Measurements from ENCODE around the gene ELANE. TPM values are rescaled to one million over a fixed set of nuclear protein-coding genes. Genes with fewer than 3 reads are reported as not detected.

Gene ELANE
- polyA plus RNA-seq, 4 donors = 0.34 to 0.87 (median 0.40) TPM

DNA sequence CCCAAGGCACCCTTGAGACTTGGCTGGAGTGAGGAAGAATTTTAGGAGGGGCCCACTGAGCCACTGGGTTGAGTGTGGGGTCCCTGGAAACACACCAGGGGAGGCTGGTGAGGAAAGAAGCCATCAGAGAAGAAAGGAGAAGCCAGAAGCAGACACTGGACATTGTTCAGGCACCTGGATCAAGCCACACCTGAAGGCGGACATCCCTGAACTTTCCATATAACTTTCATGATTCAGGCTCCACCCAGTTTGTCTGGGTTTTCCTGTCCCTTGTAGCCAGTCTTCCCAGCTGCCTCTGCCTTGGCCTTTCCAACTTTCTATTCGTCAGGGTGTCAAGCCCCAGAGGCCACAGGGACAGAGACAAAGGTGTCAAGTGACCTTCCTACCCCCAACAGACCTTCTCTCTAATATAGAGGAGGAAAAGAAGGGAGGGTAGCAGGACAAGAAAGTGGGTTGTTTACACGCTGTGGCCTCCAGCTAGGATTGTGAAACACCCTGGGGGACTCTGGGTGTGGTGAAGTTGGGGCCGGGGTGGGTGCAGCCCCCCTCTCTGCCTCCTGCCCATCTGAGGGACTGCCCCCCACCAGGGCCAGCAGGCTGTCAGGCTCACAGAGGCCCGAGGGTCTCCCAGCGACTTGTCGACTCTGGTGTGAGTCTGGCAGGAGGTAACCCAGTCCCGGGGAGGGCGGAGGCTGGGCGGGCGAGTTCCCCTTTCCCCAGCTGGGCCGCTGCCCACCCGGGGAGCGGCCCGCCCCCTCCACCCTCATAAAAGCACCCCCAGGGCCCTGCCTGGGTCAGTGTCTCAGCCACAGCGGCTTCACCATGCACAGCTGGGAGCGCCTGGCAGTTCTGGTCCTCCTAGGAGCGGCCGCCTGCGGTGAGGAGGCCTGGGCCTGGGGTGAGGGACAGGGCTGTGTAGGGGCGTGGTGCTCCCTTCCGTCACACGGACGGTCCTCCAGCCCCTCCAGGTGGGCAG, 7.1 kb downstream of the ELANE start, which contains the start of gene CFD:
Gene CFD, plus strand, starts transcription at position 797 of the 976 bp plus-strand sequence. Its CDS starts 26 bp downstream, at position 823.
- DNase-seq (ENCODE audit: low read depth in 4 of 4, low spot score in 2 of 4) = no peak

- no peak for DNase-seq (ENCODE audit: low read depth in 4 of 4, low spot score in 2 of 4)
Observed at GRCh38 chr19:861141-861755, 9.1 kb downstream of the ELANE start.

GRCh38 chr19:861756-862580, 9.9 kb downstream of the ELANE start:
- DNase-seq (ENCODE audit: low read depth in 4 of 4, low spot score in 2 of 4) = no peak

GRCh38 chr19:862581-863314, 10.6 kb downstream of the ELANE start:
- DNase-seq (ENCODE audit: low read depth in 4 of 4, low spot score in 2 of 4) = no peak

GRCh38 chr19:863315-863620, 11.2 kb downstream of the ELANE start:
- no peak for DNase-seq (ENCODE audit: low read depth in 4 of 4, low spot score in 2 of 4)

DNA sequence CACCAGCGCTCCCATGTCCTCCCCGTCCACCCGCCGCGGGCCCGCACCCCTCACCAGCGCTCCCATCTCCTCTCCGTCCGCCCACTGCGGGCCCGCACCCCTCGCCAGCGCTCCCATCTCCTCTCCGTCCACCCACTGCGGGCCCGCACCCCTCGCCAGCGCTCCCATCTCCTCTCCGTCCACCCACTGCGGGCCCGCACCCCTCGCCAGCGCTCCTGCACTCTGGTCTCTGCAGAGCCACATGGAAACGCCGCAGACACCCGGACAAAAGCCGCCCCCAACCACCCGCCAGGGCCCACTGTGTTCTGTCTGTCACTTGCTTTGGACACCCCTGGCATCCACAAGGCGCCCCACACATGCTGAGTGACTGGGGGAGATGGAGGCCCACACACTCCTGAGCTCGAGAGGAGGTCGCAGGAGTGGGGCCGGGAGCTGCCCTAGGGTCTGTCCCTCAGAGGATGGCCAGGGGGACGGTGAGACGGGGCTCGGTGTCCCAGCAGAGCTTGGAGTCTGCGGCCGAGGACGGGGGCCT, 14.7 kb downstream of the ELANE start:
- DNase-seq (ENCODE audit: low read depth in 4 of 4, low spot score in 2 of 4) = no peak

GRCh38 chr19:867301-867793, 15.2 kb downstream of the ELANE start:
- no peak for DNase-seq (ENCODE audit: low read depth in 4 of 4, low spot score in 2 of 4)

DNA sequence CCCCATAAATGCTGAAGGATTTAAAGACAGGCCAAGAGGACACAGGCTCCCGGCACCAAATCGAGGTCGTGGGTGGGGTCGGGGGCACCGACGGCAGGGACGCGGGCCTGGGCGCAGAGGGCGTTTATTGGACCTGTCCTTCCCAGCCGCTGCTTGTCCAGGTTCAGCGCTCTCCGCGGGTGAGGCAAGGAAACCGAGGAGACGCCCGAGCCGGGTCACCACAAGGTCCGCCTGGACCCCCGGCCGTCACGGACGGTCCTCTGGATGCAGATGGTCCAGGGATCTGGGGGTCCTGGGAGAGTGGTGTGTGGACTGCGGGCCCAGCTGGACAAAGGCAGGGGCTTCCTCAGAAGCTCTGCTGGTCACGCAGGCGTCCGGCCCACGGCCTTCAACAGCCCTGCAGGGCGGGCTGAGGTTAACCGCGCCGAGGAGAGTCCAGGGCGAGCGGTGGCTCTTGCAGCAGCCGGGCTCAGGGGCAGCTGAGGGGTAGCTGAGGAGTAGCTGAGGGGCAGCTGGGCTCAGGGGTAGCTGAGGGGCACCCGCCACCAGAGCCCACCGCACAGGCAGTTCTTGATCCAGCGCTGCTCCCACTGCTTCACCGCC, 15.9 kb downstream of the ELANE start:
- DNase-seq (ENCODE audit: low read depth in 4 of 4, low spot score in 2 of 4) = no peak

DNA sequence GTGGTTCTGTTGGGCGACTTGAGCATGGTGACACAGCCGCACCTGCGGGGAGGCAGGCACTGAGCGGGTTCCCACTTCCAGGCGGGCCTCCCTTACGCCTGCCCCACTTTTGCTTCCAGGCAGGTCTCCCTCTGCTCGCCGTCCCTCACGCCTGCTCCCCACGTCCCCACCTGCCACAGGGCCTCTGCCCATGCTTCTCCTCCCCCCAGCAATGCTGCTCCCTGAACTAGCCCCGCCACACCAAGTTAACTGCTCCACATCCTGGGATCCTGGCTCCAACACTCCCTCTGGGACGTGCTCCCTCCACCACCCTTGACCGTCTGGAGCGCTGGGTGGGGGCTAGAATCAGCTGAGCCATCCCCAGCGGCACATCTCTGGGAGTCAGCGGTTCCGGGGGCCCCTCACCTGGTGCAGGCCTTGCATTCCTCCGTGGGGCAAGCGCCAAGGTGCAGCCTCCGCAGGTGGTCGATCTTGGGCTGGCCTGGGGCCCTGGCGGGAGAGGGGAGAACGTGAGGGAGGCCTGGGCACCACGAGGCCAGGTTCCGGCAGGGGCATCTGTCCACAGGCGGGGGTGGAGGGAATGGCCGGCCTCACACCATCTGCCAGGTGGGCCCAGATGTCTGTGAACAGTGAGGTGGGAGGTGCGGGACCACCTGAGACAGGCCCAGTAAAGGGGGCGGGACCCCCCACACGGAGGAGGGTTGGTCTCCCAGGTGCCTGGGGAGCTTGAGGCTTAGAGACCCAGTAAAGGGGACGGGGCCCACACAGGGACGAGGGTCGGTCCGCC, 16.5 kb downstream of the ELANE start:
- DNase-seq (ENCODE audit: low read depth in 4 of 4, low spot score in 2 of 4) = no peak

DNA sequence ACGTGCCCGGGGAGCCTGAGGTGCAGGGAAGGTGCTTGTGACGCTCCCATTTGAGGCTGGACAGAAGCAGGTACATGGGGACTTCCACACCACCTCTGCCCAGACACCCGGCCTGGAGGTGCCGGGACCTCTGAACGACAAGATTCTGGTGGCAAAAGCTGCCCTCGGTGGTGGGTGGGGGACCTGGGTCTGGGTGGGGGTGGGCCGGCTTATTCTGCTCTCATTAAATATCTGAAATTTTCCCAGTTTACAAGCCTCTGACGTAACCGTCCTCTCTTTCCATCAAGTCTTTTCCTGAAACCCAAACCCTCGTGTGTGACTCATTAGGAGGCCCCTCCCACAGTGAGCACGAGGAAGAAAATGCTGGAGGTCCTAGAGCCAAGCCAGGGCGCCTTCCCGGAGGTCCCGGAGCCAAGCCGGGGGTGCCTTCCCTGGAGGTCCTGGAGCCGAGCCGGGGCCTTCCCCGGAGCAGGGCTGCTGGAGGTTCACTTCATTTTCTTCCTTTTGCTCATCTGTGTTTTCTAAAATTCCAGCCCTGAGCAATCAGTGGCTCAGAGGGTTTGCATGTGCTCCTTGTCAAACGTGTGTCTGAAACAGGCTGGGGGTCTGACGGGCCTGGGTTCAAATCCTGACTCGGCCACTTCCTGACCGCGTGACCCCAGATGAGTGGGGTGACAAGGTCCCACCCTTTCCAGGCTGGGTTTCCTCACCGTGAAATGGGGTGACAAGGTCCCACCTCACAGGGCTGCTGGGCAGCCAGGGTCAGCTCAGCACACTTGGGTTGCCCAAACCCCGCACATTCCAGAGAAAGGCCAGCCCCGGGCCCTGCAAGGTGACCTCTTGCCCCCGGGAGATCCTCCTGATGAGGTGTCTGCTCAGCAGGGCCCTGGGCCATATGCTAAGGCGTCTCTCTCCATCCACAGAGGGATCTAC, 17.4 kb downstream of the ELANE start:
- DNase-seq (ENCODE audit: low read depth in 4 of 4, low spot score in 2 of 4) = no peak

DNA sequence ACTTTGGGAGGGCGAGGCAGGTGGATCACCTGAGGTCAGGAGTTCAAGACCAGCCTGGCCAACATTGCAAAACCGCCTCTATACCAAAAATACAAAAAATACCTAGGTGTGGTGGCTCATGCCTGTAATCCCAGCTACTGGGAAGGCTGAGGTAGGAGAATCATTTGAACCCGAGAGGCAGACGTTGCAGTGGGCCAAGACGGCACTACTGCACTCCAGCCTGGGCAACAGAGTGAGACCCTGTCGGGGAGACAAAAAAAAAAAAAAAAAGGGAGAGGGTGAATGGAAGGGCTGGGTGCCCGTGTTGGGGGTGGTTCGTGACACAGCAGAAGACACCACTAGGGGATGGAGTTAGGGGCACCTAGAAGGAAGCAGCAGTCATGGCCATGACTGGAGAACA, 18.2 kb downstream of the ELANE start:
- no peak for DNase-seq (ENCODE audit: low read depth in 4 of 4, low spot score in 2 of 4)

- no peak for DNase-seq (ENCODE audit: low read depth in 4 of 4, low spot score in 2 of 4)
Observed at GRCh38 chr19:870963-871401, 18.9 kb downstream of the ELANE start.

DNA sequence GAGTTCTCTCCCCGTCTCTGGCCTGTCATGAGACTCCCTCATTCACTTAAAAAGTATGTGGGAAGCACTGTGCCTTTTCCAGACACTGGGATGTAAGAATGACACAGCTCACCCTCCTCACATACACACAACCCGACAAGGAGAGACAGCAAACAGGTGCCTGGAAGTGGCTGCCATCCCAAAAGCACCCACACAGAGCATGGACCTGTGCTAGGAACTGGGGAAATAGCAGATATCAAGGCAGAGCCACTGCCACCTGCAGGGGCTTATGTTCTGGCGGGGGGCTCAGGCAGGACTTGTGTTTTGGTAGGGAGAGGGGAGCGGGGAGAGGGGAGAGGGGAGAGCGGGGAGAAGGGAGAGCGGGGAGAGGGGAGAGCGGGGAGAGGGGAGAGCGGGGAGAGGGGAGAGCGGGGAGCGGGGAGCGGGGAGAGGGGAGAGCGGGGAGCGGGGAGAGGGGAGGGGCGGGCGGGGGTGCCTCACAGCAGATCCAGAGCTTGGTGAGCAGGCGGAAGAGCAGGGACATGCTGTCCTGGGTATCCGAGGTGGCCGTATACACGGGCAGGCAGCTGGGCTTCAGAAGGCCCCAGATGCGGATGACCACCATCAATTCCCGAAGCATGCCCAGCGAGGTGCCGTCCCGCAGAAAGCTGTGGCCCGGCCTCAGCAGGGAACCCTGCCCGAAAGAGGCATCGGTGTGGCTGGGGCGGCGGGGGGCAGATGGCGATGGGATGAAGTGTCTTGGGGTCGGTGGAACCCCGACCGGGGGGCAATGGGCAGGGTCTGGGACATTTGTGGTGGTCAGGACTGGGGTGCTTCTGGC, 19.6 kb downstream of the ELANE start:
- DNase-seq (ENCODE audit: low read depth in 4 of 4, low spot score in 2 of 4) = no peak

DNA sequence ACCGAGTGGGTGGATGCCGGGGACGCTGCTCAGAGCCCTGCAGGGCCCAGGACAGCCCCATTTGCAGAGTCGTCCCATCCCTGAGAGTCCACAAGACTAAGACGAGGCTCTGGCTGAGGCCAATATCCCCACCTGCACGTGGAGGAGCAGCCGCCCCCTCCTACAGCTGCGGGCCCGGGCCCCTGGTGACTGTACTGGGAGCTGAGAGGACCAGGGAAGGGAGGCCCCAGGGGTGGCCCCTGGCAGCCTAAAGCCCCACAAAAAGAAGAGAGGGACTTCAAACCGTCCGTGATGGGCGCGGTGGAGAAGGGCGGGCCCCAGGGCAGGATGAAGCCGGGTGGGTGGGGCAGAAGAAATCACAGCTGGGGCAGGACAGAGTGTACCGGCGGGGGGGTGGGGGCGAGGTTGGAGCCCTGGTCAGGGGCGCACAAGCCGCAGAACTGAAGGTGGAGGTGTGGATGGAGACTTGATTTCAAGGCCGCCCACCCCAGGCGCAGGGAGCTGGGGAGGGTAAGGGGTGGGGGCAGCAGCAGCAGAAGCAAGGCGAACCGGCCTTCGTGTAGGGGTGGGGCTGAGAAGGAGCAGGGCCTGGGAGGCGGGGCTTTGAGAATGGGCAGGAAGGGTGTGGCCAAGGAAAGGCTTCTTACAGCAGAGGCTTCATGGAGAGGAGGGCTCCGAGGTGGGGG, 20.3 kb downstream of the ELANE start:
- no peak for DNase-seq (ENCODE audit: low read depth in 4 of 4, low spot score in 2 of 4)

DNA sequence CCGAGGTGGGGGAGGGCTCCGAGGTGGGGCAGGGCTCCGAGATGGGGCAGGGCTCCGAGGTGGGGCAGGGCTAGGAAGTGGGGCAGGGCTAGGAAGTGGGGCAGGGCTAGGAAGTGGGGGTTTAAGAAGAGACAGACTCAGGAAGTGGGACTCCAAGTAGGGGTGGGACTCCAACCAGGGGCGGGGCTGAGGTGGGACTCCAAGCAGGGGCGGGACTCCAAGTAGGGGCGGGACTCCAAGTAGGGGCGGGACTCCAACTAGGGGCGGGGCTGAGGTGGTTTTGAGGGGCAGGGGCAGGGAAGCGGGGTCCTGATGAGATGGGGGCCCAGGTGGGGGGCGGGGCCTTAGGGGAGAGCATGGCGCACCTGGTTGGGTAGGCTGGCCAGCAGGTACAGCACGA, 21.0 kb downstream of the ELANE start:
- DNase-seq (ENCODE audit: low read depth in 4 of 4, low spot score in 2 of 4) = no peak

DNA sequence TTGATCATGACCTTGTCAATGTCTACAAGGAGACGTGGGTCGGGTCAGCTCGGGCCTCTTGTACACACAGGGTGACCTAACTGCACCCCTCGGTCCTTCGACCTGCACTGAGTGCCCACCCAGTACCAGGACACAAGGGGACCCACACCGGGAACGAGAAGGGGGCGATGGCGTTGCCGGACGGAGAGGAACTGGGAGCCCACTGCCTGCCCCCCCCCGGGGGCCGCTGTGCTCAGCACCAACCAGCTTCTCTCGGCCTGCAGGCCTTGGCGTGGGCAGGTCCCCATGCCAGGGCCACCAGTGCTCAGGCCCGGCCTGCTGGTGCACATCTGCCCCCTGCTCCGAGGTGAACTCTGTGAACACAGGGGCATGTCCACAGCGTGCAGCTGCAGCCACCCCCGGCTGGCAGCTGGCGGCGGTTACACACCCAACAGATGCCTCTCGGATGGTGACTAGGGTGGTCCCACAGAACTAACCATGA, 21.5 kb downstream of the ELANE start:
- no peak for DNase-seq (ENCODE audit: low read depth in 4 of 4, low spot score in 2 of 4)
